Measurements from ENCODE around the gene DMWD.
"Not testable (repeated sequence)": the region's sequence is repeated elsewhere in the genome, so short reads cannot be mapped to it uniquely, and the experiment has no call there.

The DMWD gene

GRCh38 chr19:45817010-45817724 lies 24.5 kb upstream of the DMWD start:
- peak; percentile 96 for FAIRE-seq
- DNase-seq (ENCODE audit: extremely low spot score, insufficient read length, low read depth) = peak; percentile 99

- no peak for FAIRE-seq
- DNase-seq (ENCODE audit: extremely low spot score, insufficient read length, low read depth) = no peak
These were observed 23.8 kb upstream of the DMWD start for GRCh38 chr19:45816236-45817009.

- DNase-seq (ENCODE audit: extremely low spot score, insufficient read length, low read depth) (no peak), FAIRE-seq (no peak)
These were observed 23.0 kb upstream of the DMWD start for GRCh38 chr19:45815481-45816216.

DNA sequence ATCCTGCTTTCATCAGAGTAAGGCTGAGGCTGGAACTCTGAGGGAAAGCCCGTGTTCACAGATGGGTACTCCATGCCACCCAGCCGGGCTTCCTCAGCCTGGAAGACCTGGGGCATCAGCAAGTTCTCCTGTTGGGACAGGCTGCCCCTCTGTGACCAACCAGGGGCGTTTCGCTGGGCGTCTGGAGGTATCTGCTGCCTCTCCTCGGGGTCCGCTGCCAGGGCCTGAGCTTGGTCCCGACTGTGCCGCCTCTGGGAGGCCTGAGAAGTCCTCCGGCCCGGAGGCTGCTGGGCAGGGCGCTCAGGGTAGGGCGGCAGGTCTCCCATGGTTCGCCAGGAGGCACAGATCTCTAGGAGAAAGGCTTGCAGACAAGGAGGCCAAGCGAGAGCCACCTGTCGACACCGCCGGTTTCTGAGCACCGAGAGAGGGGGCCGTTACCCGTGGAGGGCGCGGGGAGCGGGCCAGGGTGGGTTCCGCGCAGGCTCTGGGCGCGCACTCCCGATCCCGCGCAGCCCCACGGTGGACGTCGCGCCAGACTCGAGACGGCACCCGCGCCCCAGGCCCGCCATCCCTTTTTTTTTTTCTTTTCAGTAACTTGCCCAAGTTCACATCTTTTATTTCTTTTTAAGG lies 22.3 kb upstream of the DMWD start, which contains the start of gene RSPH6A:
Gene RSPH6A, minus strand, starts transcription at position 458 of the 630 bp plus-strand sequence. Its CDS starts 132 bp downstream, at position 326.
- FAIRE-seq (no peak), DNase-seq (ENCODE audit: extremely low spot score, insufficient read length, low read depth) (no peak)

DNA sequence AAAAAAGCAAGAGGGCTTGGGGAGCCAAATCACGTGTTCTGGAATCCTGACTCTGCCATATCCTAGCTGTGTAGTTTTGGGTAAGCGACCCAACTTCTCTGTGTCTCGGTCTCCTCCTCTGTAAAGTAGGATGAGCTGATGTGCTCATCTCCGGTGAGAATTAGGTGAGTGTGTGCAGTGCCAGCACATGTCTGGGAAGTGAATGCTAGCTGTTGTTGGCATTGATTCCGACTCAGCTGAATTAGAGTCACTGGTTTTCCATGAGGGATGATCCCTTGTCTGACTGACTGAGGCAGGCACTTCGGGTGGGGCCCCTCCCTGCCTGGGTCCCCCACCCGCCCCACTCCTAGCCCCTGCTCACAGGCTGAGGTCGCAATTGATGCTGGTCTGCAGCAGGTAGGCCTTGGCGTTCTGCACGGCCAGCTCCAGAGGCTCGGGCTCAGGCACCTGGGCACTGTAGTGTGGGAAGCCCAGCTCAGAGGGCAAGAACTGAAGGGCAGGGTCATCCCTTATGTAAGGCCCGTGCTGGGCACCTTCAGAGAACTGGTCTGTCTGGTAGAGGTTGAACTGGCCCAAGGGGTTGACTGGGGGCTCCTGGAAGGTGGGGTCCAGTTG lies 21.6 kb upstream of the DMWD start:
- DNase-seq (ENCODE audit: extremely low spot score, insufficient read length, low read depth) (no peak), FAIRE-seq (no peak)

GRCh38 chr19:45812297-45812696 lies 19.7 kb upstream of the DMWD start:
- DNase-seq (ENCODE audit: extremely low spot score, insufficient read length, low read depth) = no peak
- no peak for FAIRE-seq

DNA sequence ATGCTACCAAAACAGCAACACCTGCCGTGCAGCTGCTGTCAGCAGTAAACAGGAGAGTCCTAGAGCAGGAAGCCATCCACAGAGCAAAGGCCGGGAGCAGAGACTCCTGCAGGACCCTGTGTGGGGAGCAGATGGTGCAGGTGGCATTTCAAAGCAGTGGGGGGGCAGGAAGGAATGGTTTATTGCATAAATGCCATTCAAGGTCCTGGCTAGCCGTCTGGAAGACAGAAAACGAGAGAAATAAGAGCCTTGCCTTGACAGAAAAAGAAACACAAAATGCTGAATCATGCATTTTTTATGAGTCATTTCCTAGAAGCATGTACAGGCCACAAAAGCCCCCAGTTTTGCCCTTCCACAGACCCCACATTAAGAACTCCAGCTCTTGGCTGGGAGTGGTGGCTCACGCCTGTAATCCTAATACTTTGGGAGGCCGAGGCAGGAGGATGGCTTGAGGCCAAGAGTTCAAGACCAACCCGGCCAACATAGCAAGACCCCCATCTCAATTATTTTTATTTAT lies 17.1 kb upstream of the DMWD start:
- FAIRE-seq (no peak), DNase-seq (ENCODE audit: extremely low spot score, insufficient read length, low read depth) (no peak)

DNA sequence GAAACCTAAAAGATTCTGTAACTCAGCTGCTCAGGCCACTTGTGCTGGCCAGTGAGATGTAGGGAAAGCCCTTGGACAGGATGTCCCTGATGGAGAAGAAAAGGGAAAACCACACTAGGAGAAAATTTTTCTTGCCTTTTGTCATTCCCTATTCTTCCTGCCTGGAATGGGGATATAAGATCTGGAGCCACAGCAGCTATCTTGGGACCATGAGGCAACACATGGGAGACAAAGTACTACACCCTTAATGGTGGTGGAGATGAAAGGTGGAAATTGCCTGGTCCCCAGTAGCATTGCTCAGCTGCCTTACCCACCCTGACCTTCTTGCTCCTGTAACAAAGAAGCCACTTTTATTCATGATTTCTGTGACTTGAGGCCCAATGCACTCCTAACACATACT lies 13.1 kb upstream of the DMWD start:
- FAIRE-seq = no peak
- no peak for DNase-seq (ENCODE audit: extremely low spot score, insufficient read length, low read depth)

DNA sequence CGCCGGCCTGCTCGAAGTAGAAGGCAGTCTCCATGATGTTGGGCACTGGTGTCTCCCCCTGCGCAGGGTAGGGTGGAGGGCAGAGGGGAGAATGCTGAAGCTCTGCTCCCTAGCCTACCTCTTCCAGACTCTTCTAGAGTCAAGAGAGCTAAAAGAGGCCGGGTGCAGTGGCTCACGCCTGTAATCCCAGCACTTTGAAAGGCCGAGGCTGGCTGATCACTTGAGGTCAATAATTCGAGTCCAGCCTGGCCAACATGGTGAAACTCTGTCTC lies 12.2 kb upstream of the DMWD start:
- FAIRE-seq = no peak

DNA sequence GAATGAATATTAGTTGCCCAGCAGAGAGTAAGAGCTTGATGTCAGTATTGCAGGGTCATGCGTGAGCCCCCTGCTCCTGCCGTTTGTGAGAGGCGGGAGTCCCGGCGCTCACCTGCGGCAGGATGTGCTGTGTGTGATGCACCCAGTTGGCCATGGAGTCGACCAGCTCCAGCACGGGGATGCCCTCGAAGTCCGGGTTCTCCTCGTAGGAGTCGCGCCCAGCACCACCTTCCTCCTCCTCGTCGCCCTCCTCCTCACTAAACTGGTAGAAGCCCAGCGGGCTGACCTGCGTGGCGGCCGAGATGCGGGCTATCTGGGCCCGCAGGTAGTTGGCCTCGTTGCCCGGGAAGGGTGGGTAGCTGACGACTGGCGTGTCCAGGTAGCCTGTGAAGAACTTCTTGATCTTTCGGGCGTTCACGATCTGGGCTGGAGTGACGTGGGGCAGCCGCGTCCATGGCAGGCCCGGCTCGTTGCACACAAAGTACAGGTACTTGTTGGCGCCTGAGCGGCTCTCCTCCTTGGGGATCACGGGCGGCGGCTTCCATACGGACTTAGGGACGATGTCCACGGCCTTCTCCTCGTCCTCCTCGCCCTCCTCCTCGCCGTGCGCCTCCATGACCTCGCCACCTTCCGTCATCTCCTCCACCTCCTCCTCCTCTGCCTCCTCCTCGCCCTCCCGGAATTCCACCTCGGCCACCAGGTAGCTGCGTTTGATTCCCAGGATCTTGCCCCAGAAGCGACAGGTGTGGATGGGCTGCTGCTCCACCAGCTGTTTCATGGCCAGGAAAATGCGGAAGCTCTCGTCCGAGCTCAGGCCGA lies 11.7 kb upstream of the DMWD start:
- FAIRE-seq = no peak
- no peak for DNase-seq (ENCODE audit: extremely low spot score, insufficient read length, low read depth)

More for the DNA sequence above, 12.2 kb upstream of the DMWD start:
- DNase-seq (ENCODE audit: extremely low spot score, insufficient read length, low read depth) = no peak

DNA sequence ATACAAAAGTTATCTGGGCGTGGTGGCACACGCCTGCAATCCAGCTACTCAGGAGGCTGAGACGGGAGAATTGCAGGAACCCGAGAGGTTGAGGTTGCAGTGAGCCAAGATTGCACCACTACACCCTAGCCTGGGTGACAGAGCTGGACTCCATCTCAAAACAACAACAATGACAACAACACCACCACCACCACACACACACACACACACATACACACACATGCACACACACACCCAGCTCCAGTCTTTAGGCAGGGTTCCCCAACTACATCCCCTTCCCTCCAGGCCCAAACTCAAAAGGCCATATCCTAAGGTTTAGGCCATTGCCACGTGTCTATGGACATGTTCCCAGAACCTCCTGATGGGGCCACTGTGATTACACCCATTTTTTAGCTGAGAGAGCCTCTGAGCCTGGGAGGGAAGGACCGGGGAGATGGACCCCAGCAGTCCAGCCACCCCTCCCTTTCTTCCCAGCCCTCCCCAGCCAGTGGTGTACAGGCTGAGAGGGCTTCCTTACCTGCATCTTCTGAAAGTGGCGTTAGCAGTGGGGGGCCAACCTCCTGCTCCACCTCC lies 9.0 kb upstream of the DMWD start:
- FAIRE-seq (no peak), DNase-seq (ENCODE audit: extremely low spot score, insufficient read length, low read depth) (no peak)

GRCh38 chr19:45800070-45800553 lies 7.5 kb upstream of the DMWD start:
- no peak for FAIRE-seq

DNA sequence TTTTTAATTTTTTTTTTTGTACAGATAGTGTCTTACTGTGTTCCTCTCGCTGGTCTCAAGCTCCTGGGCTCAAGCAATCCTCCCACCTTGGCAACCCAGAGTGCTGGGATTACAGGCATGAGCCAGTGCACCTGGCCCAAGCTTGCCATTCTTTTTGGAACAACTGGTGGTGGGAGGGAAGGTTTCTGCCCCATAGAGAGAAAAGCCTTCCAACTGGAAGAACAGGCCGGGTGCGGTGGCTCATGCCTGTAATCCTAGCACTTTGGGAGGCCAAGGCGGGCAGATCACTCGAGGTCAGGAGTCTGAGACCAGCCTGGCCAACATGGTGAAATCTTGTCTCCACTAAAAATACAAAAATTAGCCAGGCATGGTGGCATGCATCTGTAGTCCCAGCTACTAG lies 6.9 kb upstream of the DMWD start:
- FAIRE-seq; DNase-seq (ENCODE audit: extremely low spot score, insufficient read length, low read depth): not testable (repeated sequence)

More at GRCh38 chr19:45800070-45800553, 7.5 kb upstream of the DMWD start:
- no peak for DNase-seq (ENCODE audit: extremely low spot score, insufficient read length, low read depth)

DNA sequence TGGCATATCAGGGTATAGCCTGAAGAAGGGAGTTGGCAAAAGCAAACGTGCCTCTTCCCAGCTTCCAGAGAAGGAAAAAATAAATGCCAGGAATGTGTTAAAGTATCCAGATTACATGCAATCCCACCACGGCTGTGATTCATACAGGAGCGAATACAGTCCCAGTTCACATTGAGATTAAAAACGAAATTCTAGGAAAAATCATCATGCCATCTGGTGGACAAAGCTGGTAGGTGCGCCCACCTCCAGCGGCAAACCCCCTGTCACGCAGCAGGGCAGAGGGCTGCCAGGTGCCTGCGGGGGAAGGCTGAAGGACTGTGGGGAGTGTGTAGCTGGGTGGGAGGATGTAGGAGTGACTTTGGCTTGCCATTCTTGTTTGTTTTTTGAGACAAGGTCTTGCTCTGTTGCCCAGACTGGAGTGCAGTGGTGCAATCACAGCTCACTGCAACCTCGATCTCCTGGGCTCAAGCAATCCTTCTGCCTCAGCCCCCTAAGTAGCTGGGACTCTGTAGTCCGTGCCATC lies 6.4 kb upstream of the DMWD start:
- peak; percentile 67 for DNase-seq (ENCODE audit: extremely low spot score, insufficient read length, low read depth)
- FAIRE-seq = peak; percentile 95

GRCh38 chr19:45794627-45795026 lies 2.0 kb upstream of the DMWD start:
- FAIRE-seq = no peak

DNA sequence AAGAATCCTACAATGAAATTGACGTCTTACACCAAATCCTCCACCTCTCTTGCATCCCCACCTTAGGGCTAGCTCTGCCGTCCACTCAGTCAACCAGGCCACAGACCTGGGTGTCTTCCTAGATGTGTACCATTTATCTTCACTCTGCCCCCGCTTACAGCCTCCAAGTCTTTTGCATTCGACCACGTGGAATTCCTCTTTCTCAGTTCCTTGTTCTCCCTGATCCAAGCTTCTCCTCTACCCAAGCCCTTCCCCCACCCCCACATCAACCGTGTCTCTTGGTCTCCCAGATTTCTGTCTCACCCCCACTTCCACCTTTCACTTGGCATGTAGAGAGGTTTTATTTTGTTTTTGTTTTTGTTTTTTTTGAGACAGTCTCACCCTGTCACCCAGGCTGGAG lies 1.2 kb upstream of the DMWD start:
- no peak for FAIRE-seq
- DNase-seq (ENCODE audit: extremely low spot score, insufficient read length, low read depth) = no peak

More at GRCh38 chr19:45794627-45795026, 2.0 kb upstream of the DMWD start:
- no peak for DNase-seq (ENCODE audit: extremely low spot score, insufficient read length, low read depth)

DNA sequence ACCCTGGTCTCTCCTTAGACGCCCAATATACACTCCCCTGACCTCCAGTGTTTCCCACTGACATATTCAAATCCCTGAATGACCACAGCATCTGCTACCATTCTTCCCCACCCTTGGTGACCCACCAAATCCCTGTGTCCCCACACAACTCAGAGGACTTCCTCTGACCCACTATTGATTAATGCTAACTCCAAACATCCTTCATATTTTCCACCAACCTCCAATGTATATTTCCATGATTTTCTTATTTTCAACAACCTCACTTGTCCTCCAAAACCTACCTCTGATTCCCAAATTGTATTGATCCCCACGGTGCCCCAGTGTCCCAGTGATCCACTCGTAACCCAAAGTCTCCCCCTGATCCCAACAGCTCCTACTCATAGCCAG lies 526 bp upstream of the DMWD start:
- FAIRE-seq (no peak), DNase-seq (ENCODE audit: extremely low spot score, insufficient read length, low read depth) (no peak)

DNA sequence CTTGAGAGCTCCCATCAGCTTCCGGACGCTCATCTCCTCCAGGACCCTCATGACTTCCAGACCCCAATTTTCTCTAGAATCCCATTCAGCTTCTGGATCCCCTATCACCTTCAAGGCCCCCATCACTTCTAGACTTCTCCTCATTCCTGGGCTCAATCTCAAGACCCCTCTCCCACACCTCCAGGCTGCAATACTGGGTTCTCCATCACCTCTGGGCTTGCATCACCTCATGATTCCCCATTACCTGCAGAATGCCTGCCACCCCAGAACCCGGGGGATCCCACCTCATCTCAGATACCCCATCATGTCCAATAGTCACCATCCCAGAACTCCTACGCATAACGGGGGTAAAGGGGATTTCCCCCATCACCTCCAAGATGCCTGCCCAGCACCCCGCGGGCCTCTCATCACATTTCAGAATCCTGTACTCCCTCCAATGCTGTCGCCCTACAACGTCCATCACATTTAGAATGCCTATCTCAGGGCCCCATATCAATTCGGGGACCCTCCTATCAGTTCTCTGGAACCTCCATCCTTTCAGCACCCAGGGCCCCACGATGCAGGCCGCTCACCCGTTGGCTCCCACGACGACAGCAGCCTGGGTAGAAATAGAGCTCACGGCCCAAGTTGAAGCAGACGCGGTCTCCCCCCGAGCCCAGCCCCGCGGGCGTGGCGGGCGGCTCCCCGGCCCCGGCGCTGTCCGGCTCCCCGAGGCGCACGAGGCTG lies 738 bp downstream of the DMWD start:
- FAIRE-seq = no peak

More for the DNA sequence above, 738 bp downstream of the DMWD start:
- DNase-seq (ENCODE audit: extremely low spot score, insufficient read length, low read depth) = no peak
